ENCODE data around the gene ZNF423.

DNA sequence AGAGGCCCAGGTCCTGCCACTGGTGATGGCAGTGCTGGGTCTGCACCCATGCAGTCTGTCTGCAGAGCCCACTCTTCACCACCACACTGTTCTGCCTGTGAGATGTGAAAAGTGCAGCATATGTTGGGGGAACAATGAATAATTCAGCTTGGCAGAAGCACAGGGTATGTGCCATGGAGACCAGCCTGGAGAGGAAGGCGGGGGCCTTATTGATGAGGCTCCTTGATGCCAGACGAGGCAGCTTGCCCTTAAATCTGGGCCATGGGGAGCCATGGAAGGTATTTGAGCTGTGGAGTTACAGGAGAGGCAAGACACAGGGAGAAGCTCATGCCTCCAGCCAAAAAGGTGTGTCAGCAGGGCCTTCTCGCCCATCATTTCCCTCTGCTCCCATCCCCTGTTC lies 357.6 kb downstream of the ZNF423 start:
- TF ChIP-seq, protein P1, sequence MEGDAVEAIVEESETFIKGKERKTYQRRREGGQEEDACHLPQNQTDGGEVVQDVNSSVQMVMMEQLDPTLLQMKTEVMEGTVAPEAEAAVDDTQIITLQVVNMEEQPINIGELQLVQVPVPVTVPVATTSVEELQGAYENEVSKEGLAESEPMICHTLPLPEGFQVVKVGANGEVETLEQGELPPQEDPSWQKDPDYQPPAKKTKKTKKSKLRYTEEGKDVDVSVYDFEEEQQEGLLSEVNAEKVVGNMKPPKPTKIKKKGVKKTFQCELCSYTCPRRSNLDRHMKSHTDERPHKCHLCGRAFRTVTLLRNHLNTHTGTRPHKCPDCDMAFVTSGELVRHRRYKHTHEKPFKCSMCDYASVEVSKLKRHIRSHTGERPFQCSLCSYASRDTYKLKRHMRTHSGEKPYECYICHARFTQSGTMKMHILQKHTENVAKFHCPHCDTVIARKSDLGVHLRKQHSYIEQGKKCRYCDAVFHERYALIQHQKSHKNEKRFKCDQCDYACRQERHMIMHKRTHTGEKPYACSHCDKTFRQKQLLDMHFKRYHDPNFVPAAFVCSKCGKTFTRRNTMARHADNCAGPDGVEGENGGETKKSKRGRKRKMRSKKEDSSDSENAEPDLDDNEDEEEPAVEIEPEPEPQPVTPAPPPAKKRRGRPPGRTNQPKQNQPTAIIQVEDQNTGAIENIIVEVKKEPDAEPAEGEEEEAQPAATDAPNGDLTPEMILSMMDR (IDR thresholded peaks at IDR 0.05 in 8 of 11, conservative IDR thresholded peaks at IDR 0.05 in 3 of 11): no peak
- TF ChIP-seq POLR2A (IDR thresholded peaks at IDR 0.05): no peak
- no peak for TF ChIP-seq POLR2AphosphoS5 (IDR thresholded peaks at IDR 0.05)
